Skeletal muscle cell (primary cell): ENCODE measurements around the gene AMDHD2.

ENCODE experiments used
- DNase-seq: peaks from one replicate; pipeline ENCODE4 v3.0.0-alpha.2; 2010; ENCODE audit warnings: low read depth
- H3K4me3 ChIP-seq: 2 replicates; pipeline ENCODE4 v1.5.1; 2011; ENCODE audit warnings: low read depth, mild to moderate bottlenecking, control low read depth, low read length, moderate library complexity

AMDHD2 gene

DNA sequence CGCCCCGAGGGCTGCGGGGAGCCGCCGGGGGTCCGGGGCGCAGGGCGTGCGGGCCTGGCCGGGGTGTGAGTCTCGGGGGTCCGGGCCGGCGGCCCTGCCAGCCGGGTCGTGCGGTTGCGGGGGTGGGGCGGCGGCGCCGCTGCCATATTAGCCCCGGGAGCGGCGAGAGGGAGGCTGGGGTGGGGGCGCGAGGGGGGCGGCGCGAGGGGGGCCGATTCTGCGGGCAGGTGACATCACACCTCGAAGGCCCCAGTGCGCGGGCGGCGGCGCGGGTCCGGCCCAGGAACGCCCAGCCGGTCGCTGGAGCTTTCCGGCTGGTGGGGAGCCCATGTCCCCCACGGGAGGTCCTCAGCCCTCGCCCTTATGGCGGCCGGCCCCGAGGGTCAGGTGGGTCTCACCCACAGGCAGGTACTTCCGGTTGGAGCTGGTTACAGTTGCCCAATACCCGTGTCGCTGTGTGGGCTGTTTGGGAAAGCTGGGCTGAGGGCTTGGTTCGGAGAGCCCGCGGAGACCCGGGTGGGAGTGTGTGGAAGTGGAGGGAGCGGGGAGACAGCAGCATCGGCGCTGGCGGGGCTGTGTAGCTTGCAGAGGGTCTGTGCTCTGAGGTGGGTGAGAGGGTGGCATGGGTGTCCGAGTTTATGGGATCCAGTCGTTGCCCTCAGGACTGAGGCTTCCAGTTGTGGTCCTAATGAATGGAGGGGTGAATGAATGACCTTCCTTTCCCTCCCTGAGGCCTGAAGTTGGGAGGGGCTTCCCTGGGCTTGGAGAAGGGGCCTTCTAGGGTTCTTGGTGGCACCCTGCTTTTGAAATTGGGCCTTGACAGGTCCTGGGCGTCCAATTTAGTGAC, 5.6 kb upstream of the AMDHD2 start:
- no peak for DNase-seq
- H3K4me3 ChIP-seq = peak overlapping the region; percentile 80

DNA sequence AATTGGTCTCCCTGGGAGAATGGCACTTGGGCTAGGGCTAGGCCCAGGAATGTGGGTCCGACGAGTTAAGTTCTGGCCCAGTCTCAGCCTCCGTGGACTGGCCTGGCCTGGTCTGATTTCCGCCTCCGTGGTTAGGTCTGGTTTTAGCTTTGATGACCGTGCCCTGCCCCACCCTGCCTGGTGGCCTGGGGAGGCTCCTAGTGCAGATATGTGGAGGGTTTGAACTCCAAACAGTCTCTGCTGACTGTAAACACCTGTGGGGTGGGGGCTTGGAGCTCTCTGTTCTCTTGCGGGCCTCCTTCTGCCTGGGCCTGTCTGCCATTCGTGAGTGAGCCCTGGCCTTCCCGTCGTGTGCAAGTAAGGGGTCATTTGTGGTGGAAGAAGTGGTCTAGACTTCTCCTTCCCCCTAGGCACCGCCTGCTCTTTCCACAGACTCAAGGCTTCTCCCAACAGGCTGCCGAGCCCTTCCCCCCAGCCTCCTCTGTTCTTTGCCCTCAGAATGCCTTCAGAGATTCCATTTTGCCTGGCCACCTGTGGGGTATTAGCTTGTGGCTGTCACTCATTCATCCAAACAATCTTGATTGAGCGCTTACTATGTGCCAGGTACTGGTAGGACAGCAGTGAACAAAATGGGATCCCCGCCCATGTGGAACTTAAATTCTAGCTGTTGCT, 4.9 kb upstream of the AMDHD2 start:
- DNase-seq = no peak
- peak overlapping the region; percentile 80 for H3K4me3 ChIP-seq

DNA sequence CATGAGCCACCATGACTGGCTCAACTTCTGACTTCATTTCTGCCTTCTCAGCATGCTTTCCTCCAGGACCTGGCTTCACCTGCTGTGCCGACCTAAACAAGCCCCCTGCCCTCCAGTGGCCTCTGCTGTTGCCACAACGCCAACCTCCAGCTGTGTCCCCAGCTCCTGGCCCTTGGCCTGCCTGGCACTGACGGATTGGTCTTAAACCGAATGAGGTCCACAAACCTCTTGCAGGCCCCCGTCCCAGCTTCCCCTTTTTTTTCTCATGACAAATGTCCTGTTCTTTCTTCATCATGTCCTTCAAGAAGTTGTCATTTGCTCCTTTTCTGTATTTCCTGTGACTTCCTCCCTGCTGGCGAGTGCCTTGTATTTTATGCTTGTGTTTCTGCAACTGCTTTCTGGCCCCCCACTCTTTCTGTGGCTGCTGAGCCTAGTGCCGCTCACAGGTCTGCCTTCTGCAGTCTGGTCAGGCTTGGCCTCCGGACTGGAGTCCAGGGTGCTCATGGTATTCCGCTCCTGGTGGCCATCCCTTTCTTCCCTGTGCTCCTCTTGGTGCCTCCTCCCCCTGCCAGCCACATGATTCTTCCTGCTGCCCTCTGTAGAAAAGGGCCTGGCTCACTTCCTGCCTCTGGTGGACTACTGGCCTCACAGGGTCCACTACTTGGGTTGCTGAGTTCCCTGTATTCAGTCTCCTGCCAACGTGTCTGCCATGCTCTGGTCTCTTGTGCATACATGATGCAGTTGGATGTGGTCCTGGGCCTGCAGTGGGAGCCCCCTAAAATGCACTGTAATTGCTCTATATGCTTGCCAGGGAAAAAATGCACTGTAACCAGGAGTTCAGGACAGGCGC, 3.6 kb upstream of the AMDHD2 start:
- H3K4me3 ChIP-seq = no peak overlapping the region

DNA sequence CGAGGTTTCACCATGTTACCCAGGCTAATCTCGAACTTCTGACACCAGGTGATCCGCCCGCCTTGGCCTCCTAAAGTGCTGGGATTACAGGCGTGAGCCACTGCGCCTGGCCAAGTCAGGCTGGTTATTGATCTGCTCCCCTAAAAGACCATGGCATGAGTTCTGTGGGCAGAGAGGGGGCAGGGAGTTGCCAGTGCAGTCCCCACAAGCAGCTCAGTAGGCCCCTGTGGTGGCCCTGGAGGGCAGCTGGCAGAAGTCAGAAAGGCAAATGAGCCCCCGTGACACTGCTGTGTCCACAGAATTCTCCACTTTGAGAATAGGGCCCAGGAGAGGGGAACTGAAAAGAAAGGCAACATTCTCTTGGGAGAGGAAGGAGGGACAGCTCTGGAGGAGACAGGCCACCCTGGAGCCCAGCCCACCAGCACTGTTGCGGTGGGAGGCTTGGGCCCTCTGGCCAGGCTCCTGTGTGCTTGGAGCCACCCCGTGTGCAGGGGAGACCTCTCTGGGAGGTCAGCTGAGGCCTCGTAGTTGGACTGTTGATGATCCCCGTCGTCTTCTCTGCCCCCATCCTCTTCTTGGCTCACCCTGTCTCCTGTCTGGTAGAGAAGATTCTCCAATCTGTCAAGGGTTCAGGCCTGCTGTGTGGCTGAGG, 2.1 kb upstream of the AMDHD2 start:
- DNase-seq = no peak
- no peak overlapping the region for H3K4me3 ChIP-seq

More for the DNA sequence above, 3.6 kb upstream of the AMDHD2 start:
- no peak for DNase-seq

DNA sequence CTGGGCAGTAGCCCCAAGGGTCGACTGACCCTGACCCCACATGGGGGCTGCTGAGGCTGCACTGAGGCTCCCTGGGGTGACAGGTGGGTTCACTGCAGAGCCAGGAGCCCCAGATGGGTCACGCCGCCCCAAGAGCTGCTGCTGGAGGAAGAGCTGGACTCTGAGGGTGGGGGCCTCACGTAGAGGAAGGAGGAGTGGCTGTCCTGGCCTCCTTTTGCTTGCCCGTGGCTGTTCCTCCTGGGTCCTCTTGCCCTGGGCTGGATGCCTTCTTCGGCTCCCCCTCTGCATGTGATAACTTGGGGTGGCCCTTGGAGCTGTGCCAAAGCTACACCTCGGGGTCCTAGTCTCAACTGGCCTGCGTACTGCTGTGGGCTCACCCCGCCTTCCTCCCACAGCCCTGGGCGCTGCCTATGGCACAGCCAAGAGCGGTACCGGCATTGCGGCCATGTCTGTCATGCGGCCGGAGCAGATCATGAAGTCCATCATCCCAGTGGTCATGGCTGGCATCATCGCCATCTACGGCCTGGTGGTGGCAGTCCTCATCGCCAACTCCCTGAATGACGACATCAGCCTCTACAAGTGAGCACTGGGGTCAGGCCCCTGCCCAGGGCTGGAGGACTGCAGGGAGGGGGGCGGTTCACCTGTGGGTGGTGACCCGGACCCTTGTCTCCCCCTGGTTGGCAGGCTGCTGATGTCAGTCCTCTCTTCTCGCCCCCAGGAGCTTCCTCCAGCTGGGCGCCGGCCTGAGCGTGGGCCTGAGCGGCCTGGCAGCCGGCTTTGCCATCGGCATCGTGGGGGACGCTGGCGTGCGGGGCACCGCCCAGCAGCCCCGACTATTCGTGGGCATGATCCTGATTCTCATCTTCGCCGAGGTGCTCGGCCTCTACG, 1.1 kb upstream of the AMDHD2 start:
- no peak overlapping the region for H3K4me3 ChIP-seq
- no peak for DNase-seq

DNA sequence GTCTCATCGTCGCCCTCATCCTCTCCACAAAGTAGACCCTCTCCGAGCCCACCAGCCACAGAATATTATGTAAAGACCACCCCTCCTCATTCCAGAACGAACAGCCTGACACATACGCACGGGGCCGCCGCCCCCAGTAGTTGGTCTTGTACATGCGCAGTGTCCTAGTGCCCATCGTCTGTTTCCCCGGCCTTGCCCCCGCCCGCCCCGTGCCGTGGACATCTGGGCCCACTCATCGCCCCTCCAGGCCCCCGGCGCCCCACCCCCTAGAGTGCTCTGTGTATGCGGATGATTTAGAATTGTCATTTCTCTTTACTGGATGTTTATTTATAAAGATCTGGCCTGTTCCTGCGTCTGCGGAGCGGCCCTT, 475 bp upstream of the AMDHD2 start:
- DNase-seq = no peak
- H3K4me3 ChIP-seq = no peak overlapping the region

DNA sequence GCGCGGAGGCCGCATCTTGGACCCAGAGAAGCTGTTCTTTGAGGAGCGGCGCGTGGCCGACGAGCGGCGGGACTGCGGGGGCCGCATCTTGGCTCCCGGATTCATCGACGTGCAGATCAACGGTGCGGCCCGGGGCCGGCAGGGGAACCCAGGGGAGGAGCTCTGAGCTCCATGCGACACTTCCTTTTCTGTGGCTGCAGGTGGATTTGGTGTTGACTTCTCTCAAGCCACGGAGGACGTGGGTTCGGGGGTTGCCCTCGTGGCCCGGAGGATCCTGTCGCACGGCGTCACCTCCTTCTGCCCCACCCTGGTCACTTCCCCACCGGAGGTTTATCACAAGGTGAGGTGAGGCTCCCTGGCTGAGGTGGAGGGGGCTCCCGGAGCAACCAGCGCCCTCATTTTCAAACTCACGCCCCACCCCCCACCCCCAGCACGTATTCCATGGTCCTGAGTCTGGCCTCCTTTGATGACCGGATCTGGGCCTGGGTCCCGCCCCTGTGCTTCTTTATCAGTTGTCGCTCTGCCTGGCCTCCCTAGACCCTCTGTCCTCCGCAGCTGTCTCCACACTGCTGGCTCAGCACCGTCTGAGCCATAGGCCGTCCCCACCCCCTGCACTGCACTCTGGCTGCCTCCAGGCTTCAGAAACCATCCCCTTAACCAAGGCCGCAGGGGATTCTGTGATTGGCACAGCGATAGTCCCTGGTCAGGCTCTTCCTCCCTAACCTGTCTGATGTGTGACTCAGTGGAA, 787 bp downstream of the AMDHD2 start:
- H3K4me3 ChIP-seq = peak overlapping the region; percentile 61
- DNase-seq = no peak

DNA sequence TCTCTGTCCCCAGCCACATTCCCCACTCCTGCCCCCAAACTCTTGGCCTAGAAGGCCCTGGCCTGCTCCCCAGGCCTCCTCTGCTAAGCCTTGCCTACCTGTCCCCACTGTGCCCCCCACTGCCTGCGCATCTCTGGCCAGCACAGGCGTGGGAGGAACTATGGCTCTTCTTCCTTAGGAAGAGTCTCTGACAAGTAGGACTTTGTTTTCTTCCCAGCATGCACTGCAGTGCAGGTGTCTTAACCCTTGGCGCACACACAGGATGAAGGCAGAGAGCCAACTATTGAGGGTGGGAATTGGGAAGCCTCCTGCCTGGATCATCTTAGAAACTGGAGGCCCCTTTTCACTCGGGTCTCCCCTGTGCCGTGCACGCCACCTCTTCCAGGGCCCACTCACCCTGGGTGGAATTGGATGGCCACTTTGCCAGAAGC, 3.6 kb downstream of the AMDHD2 start:
- H3K4me3 ChIP-seq = no peak overlapping the region
- no peak for DNase-seq

DNA sequence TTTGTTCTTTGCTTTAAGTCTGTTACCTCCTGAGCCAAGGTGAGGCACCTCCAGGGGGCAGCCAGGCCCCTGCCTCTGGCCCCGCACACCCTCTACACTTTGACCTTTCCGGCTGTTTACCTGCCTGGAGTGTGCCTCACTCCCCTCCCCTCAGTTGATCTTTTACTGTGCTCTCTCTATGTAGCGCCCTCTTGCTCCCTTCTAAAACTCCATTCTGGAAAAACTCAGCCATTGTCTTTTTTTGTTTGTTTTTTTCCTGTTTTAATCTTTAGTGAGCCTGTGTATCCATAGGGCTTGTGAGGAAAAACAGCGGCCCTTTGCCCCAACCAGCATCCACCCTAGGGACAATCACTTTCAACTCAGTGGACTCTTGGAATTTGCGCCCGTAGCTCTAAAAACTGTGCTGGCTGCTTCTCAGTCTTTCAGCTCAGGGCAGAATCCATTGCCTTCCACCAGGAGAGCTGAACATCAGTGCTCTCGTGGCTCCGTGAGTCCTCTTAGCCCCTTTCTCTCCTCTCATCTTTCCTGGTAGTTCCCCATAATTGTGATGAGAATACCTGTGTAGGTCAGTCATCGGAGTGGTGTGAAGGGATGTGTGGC, 4.3 kb downstream of the AMDHD2 start:
- H3K4me3 ChIP-seq = no peak overlapping the region
- DNase-seq = no peak

DNA sequence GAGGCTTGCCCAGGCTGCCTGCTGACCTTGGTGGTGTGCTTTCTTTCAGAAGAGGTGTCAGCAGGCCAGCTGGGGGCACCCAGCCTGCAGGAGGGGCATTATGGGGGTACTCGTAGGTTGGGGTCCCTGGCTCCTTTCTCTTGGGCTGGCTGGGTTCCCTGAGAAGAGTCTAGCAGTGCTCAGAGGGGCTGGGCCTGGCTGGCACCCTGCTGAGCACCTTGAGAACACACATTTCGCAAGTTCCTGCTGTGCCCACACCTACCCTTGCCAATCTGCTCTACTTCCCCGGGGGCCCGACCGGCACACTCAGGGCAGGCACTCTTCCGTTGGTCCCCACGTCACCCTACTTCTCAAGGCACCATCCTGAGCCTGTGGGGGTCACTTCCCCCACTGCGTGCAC, 6.0 kb downstream of the AMDHD2 start:
- H3K4me3 ChIP-seq = no peak overlapping the region
- DNase-seq = no peak

DNA sequence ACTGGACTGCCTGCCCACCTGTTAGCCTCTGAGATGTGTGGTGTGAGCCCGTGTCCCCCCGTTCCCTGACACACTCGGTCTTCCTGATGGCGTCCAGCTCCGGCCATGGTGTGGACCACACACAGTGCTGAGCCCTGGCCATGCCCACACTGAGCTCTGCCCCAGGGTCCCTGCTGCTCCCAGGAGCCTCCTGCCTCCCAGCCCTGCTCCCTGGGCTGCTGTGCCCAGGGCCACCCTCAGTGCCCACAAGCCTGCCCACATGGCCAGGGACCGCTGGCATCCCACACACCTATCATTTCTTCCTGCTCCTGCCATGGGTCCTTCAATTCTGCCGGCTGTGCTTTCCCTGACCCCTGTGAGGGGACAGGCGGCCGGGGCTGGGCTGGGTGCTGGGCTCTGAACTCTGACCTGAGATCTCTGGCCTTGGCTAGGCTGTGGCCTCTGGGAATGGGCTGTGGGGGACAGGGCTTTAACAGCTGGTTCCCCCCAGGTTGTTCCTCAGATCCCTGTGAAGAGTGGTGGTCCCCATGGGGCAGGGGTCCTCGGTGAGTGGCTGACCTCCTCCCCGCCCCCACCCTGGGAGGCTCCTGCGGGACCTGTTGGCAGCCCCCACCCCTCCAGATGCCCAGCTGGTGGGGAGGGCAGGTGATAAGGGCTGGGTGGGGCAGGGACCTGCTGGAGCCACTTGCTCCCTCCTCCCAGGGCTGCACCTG, 7.1 kb downstream of the AMDHD2 start:
- no peak for DNase-seq
- H3K4me3 ChIP-seq = no peak overlapping the region

DNA sequence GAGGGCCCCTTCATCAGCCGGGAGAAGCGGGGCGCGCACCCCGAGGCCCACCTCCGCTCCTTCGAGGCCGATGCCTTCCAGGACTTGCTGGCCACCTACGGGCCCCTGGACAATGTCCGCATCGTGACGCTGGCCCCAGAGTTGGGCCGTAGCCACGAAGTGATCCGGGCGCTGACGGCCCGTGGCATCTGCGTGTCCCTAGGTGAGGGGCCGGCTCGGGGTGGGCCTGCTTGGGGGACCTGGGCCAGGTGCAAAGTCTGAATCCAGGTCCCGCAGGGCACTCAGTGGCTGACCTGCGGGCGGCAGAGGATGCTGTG, 7.6 kb downstream of the AMDHD2 start:
- no peak overlapping the region for H3K4me3 ChIP-seq
- DNase-seq = no peak

DNA sequence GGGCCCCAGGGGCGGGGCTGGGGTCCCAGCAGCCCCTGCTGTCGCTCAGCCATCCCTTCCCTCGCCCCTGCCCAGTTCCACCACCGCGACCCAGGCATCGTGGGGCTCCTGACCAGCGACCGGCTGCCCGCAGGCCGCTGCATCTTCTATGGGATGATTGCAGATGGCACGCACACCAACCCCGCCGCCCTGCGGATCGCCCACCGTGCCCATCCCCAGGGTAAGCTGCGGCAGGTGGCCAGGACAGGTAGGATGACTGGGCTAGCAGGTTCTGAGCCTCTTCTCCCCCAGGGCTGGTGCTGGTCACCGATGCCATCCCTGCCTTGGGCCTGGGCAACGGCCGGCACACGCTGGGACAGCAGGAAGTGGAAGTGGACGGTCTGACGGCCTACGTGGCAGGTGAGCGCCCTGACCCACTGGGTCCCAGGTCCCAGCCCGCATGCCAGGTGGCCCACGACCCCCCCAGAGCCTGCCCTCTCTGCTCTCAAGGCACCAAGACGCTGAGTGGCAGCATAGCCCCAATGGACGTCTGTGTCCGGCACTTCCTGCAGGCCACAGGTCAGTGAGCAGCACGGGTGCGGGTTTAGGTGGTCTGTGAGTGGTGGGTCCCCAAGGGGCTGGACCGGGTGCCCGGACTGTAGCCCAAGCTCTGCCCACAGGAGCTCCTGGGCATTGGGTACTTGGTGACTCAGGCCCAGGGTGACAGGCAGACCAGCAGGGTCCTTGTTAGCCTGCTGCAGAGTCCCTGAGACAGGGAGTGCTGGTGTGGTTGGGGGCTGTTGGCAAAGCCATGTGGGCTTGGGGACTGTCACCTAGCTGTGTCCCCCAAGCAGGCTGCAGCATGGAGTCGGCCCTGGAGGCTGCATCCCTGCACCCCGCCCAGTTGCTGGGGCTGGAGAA, 8.2 kb downstream of the AMDHD2 start:
- no peak overlapping the region for H3K4me3 ChIP-seq
- no peak for DNase-seq

DNA sequence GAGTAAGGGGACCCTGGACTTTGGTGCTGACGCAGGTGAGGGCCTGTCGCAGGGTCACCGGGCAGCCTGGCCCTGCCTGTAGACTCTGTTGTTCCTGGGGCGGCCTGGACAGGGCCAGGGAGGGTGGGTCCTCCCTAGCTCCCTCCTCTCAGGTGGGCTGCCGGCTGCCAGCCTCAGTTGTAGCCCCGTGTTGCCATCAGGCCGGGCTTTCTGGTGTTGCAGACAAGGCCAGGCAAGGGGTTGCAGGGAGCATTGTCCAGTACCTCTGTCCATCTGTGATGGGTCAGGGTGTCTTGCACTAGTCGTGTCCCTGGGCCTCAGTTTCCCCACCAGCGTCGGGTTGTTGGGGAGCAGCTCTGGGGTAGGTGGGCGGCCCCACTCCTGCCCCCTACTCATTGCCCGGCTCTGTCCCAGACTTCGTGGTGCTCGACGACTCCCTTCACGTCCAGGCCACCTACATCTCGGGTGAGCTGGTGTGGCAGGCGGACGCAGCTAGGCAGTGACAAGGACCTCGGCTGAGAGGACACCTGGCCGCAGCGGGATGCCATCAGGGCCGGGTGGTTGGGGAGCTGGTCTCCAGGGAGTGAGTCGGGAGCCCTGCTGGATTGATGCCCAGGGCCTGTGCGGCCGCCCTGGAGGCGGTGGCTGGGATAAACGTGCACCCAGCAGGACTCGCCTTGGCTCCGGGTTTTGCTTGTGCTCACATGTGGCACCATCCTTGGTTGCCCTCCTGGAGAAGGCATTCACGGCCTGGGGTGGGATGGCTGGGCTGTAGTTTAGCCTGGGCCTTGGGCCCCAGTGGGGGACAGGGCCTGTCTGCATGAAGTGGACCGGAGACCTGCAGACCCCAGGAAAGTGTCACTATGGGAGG, 9.1 kb downstream of the AMDHD2 start:
- no peak overlapping the region for H3K4me3 ChIP-seq
- no peak for DNase-seq

DNA sequence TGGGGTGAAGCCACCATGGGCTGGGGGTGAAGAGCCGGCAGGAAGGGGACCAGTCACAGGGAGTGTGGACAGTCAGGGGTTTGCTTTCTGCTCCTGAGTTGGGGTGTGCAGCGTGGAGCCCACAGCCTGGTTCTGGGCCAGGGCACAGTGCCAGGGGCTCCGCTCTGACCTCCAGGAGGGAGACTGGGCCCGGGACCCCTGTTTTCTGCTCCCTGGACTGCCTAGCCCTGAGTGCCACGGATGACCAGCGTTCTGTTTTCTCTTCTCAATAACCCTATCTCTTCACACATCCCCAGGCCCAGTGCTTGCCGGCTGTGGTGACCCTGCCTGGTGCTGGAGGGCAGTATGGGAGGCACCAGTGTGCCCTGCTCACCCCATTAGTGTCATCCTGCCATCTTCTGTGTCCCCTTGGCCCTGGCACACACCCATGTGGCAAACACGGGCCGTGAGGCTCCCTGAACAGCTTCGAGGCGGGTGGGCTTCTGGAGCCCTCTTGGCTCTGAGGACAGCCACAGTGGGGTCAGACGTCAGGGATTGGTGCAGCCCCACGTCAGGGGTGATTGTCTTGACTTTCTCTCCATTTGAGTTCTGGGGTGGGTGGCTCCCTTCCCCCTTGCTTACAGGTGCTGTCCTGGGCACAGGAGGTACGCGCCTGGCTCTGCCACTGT, 9.9 kb downstream of the AMDHD2 start:
- DNase-seq = no peak
- no peak overlapping the region for H3K4me3 ChIP-seq
